SK-N-SH treated with all-trans-retinoic acid at 6 μM for 48 hours (cell line): ENCODE data around the gene DDX10.
A peak's percentile ranks its signal among the peaks of the same experiment; 100 is the strongest.

Source experiments
- ATAC-seq: fragments of 200-7000 bp; cut with Tn5 transposase; 3 replicates; pipeline ENCODE4 v1.9.1; 2020; ENCODE audit warnings: mild to moderate bottlenecking, moderate library complexity
- ARNTL ChIP-seq: fragments of 450-650 bp; formaldehyde crosslinking; IDR thresholded peaks from 2 replicates; pipeline ENCODE4 v1.5.0; 2020; ENCODE audit warnings: low read depth, mild to moderate bottlenecking, moderate library complexity, borderline replicate concordance
- BACH2 ChIP-seq: fragments of 250-450 bp; sonication (Bioruptor Pico); IDR thresholded peaks from 2 replicates; pipeline ENCODE4 v1.9.0; 2021; ENCODE audit warnings: mild to moderate bottlenecking, borderline replicate concordance
- CSDC2 ChIP-seq: fragments of 250-450 bp; sonication (Bioruptor Pico); IDR thresholded peaks from 2 replicates; pipeline ENCODE4 v1.5.0; 2020; ENCODE audit warnings: mild to moderate bottlenecking, moderate library complexity
- ESRRG ChIP-seq: fragments of 250-450 bp; sonication (Bioruptor Pico); IDR thresholded peaks from 2 replicates; pipeline ENCODE4 v1.6.1; 2021; ENCODE audit warnings: mild to moderate bottlenecking
- ISL1 ChIP-seq: fragments of 250-450 bp; sonication (Bioruptor Pico); IDR thresholded peaks from 2 replicates; pipeline ENCODE4 v2.1.2; 2022; ENCODE audit warnings: mild to moderate bottlenecking, moderate library complexity
- OSR1 ChIP-seq: fragments of 250-450 bp; sonication (Bioruptor Pico); IDR thresholded peaks from 2 replicates; pipeline ENCODE4 v1.8.0; 2022; ENCODE audit warnings: moderate library complexity, mild to moderate bottlenecking, inconsistent platforms
- PPARA ChIP-seq: fragments of 250-450 bp; sonication (Bioruptor Pico); IDR thresholded peaks from 2 replicates; pipeline ENCODE4 v1.5.0; 2020; ENCODE audit warnings: mild to moderate bottlenecking, borderline replicate concordance
- RARB ChIP-seq: fragments of 250-450 bp; sonication (Bioruptor Pico); IDR thresholded peaks from 2 replicates; pipeline ENCODE4 v1.8.0; 2021; ENCODE audit warnings: mild to moderate bottlenecking, moderate library complexity
- SNAI2 ChIP-seq: fragments of 250-450 bp; sonication (Bioruptor Pico); IDR thresholded peaks from 2 replicates; pipeline ENCODE4 v1.5.0; 2020; ENCODE audit warnings: mild to moderate bottlenecking, moderate library complexity
- TCF4 ChIP-seq: fragments of 250-450 bp; sonication (Bioruptor Pico); IDR thresholded peaks from 2 replicates; pipeline ENCODE4 v1.8.0; 2021; ENCODE audit warnings: mild to moderate bottlenecking, moderate library complexity, borderline replicate concordance
- ZC3H10 ChIP-seq: fragments of 250-450 bp; sonication (Bioruptor Pico); IDR thresholded peaks from 2 replicates; pipeline ENCODE4 v1.5.1; 2021; ENCODE audit warnings: mild to moderate bottlenecking, moderate library complexity
- ZFP3 ChIP-seq: fragments of 250-450 bp; sonication (Bioruptor Pico); IDR thresholded peaks from 2 replicates; pipeline ENCODE4 v1.5.0; 2020; ENCODE audit warnings: mild to moderate bottlenecking, moderate library complexity
- ZNF565 ChIP-seq: fragments of 450-650 bp; formaldehyde crosslinking; conservative IDR thresholded peaks from 2 replicates; pipeline ENCODE4 v1.5.0; 2020; ENCODE audit warnings: low read depth, mild to moderate bottlenecking, moderate library complexity
- ZNF70 ChIP-seq: fragments of 450-650 bp; formaldehyde crosslinking; IDR thresholded peaks from 2 replicates; pipeline ENCODE4 v1.5.0; 2020; ENCODE audit warnings: mild to moderate bottlenecking, moderate library complexity
- ZNF8 ChIP-seq: fragments of 450-650 bp; formaldehyde crosslinking; IDR thresholded peaks from 2 replicates; pipeline ENCODE4 v1.5.0; 2020; ENCODE audit warnings: mild to moderate bottlenecking, moderate library complexity
- TF ChIP-seq, protein P1 (sequence below): fragments of 250-450 bp; sonication (Bioruptor Pico); IDR thresholded peaks from 2 replicates; pipeline ENCODE4 v1.5.1; 2021; ENCODE audit warnings: mild to moderate bottlenecking, moderate library complexity
- TF ChIP-seq, protein P2 (sequence below): fragments of 250-450 bp; sonication (Bioruptor Pico); IDR thresholded peaks from 2 replicates; pipeline ENCODE4 v1.8.0; 2020; ENCODE audit warnings: mild to moderate bottlenecking, moderate library complexity, borderline replicate concordance
- TF ChIP-seq, protein P3 (sequence below): fragments of 250-450 bp; sonication (Bioruptor Pico); IDR thresholded peaks from 2 replicates; pipeline ENCODE4 v1.8.0; 2021; ENCODE audit warnings: low read depth, mild to moderate bottlenecking, moderate library complexity, borderline replicate concordance
- TF ChIP-seq, protein P4 (sequence below): fragments of 250-450 bp; sonication (Bioruptor Pico); IDR thresholded peaks from 2 replicates; pipeline ENCODE4 v1.5.0; 2020; ENCODE audit warnings: mild to moderate bottlenecking, moderate library complexity

DDX10 gene

DNA sequence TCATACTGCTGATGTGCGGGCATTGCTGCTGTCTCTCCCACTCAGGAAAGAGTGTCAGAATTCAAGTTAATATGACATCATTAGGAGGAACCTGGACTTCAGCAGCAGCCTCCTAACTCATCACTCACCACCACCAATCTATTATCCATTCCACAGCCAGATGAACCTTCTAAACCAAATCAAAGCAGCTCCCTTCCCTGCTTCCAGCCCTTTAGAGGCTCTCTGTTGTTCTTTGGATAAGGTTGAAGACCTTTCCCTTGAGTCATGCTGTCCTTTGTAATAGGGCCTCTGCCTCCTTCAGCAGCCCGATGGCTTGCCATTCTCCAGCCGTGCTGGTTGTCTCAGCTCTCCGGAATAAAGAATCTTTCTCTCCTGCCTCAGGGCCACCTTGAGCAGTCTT, 301.3 kb downstream of the DDX10 start (continued):
- no peak for TF ChIP-seq SNAI2 (CRISPR knock-in tag)
- no peak for TF ChIP-seq BACH2 (CRISPR knock-in tag)
- TF ChIP-seq ZC3H10 (CRISPR knock-in tag) = no peak
- TF ChIP-seq ISL1 (CRISPR knock-in tag) = no peak
- no peak for TF ChIP-seq ESRRG
- TF ChIP-seq CSDC2 = no peak

DNA sequence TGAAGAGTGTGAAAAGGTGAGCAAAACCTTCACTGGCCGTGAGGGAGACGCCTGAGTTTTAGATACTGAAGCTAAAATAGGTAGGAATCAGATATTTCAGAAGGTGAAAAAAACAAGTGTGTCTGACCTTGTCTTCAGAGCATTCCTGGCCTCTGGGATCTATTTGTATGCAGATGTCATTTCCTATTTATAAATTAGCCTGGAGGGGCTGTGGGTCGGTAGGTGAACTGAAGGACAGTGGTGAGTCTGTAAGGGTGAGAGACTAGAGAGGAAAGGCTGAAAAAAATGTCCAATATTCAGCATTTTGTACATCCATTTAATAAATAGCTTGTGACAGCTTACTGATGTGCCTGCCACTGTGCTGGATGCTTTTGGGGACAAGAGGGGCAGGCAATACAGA, 302.1 kb downstream of the DDX10 start:
- TF ChIP-seq PPARA (CRISPR knock-in tag) = no peak
- TF ChIP-seq CSDC2 = no peak
- no peak for TF ChIP-seq ZNF8 (CRISPR knock-in tag)
- TF ChIP-seq ISL1 (CRISPR knock-in tag) = no peak
- no peak for TF ChIP-seq ESRRG
- TF ChIP-seq BACH2 (CRISPR knock-in tag) = no peak
- TF ChIP-seq RARB = no peak
- TF ChIP-seq, protein P1, sequence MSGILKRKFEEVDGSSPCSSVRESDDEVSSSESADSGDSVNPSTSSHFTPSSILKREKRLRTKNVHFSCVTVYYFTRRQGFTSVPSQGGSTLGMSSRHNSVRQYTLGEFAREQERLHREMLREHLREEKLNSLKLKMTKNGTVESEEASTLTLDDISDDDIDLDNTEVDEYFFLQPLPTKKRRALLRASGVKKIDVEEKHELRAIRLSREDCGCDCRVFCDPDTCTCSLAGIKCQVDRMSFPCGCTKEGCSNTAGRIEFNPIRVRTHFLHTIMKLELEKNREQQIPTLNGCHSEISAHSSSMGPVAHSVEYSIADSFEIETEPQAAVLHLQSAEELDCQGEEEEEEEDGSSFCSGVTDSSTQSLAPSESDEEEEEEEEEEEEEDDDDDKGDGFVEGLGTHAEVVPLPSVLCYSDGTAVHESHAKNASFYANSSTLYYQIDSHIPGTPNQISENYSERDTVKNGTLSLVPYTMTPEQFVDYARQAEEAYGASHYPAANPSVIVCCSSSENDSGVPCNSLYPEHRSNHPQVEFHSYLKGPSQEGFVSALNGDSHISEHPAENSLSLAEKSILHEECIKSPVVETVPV (CRISPR knock-in tag) = no peak
- no peak for TF ChIP-seq OSR1 (CRISPR knock-in tag)
- no peak for TF ChIP-seq ZFP3
- TF ChIP-seq, protein P2, sequence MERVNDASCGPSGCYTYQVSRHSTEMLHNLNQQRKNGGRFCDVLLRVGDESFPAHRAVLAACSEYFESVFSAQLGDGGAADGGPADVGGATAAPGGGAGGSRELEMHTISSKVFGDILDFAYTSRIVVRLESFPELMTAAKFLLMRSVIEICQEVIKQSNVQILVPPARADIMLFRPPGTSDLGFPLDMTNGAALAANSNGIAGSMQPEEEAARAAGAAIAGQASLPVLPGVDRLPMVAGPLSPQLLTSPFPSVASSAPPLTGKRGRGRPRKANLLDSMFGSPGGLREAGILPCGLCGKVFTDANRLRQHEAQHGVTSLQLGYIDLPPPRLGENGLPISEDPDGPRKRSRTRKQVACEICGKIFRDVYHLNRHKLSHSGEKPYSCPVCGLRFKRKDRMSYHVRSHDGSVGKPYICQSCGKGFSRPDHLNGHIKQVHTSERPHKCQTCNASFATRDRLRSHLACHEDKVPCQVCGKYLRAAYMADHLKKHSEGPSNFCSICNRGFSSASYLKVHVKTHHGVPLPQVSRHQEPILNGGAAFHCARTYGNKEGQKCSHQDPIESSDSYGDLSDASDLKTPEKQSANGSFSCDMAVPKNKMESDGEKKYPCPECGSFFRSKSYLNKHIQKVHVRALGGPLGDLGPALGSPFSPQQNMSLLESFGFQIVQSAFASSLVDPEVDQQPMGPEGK (CRISPR knock-in tag) = no peak
- no peak for TF ChIP-seq ZNF565 (CRISPR knock-in tag)
- TF ChIP-seq ZC3H10 (CRISPR knock-in tag) = no peak
- TF ChIP-seq ARNTL (CRISPR knock-in tag) = no peak
- TF ChIP-seq ZNF70 (CRISPR knock-in tag) = no peak
- TF ChIP-seq TCF4 (CRISPR knock-in tag) = no peak
- TF ChIP-seq, all 23 proteins: peak for 0
- peak; percentile 22 for ATAC-seq

DNA sequence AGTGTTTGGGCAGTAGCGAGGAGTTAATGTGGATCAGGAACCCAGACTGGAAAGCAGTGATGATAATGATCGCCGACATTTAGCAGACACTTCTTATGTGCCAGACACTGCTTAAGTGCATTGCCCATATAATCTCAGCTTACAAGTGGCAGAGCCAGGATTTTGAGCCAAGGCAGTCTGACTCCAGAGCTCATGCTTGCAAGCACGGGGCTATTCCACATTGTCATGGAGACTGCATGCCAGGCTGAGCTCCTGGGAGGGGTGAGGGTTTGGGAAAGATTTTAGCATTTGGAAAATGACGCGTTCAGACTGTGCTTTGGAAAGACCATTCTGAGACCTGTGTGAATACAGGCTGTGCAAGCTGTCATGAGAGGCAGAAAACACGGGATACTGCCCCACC, 302.7 kb downstream of the DDX10 start:
- ATAC-seq = peak; percentile 97

DNA sequence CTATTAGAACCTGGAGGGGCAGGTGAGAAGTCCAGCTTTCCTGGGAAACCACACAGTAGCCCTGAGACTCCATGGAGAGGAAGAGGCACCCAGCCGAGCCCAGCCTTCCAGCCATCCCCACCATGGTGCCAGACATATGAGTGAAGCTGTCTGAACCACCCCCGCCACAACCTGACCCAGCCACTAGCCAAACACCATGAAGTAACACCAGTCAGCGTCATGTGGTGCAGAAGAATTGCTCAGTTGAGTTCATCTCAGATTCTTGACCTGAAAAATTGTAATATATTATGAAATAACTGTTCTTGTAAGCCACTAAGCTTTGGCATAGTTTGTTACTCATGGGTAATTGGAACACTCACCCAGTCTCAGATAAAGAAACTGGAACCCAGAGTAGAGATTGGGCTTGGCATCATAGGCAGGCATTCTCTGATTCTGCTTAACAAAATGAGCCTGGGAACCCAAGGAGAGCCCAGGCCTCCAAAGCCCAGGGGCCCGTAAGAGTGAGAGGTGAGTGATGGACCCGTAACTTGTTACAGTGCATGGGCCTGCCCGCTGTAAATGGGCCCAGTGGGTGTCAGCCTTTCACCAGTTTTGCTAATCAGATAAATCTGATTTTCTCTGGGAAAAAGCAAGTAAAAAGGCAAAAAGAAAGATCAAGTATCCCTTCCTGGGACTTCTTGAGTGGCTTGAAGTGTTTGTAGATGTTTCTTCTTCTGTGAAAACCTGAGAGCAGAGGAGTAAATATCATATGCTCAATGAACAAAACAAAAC, 305.5 kb downstream of the DDX10 start:
- no peak for ATAC-seq
- TF ChIP-seq, protein P3, sequence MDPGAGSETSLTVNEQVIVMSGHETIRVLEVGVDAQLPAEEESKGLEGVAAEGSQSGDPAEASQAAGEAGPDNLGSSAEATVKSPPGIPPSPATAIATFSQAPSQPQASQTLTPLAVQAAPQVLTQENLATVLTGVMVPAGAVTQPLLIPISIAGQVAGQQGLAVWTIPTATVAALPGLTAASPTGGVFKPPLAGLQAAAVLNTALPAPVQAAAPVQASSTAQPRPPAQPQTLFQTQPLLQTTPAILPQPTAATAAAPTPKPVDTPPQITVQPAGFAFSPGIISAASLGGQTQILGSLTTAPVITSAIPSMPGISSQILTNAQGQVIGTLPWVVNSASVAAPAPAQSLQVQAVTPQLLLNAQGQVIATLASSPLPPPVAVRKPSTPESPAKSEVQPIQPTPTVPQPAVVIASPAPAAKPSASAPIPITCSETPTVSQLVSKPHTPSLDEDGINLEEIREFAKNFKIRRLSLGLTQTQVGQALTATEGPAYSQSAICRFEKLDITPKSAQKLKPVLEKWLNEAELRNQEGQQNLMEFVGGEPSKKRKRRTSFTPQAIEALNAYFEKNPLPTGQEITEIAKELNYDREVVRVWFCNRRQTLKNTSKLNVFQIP (CRISPR knock-in tag) = no peak
- TF ChIP-seq ZNF70 (CRISPR knock-in tag) = no peak
- TF ChIP-seq, protein P1 (CRISPR knock-in tag) = no peak

More for the DNA sequence above, 302.7 kb downstream of the DDX10 start:
- TF ChIP-seq, protein P4, sequence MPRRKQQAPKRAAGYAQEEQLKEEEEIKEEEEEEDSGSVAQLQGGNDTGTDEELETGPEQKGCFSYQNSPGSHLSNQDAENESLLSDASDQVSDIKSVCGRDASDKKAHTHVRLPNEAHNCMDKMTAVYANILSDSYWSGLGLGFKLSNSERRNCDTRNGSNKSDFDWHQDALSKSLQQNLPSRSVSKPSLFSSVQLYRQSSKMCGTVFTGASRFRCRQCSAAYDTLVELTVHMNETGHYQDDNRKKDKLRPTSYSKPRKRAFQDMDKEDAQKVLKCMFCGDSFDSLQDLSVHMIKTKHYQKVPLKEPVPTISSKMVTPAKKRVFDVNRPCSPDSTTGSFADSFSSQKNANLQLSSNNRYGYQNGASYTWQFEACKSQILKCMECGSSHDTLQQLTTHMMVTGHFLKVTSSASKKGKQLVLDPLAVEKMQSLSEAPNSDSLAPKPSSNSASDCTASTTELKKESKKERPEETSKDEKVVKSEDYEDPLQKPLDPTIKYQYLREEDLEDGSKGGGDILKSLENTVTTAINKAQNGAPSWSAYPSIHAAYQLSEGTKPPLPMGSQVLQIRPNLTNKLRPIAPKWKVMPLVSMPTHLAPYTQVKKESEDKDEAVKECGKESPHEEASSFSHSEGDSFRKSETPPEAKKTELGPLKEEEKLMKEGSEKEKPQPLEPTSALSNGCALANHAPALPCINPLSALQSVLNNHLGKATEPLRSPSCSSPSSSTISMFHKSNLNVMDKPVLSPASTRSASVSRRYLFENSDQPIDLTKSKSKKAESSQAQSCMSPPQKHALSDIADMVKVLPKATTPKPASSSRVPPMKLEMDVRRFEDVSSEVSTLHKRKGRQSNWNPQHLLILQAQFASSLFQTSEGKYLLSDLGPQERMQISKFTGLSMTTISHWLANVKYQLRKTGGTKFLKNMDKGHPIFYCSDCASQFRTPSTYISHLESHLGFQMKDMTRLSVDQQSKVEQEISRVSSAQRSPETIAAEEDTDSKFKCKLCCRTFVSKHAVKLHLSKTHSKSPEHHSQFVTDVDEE (CRISPR knock-in tag) = peak; percentile 59; the same call in 1 of the 2 replicates
- no peak for TF ChIP-seq ESRRG
- TF ChIP-seq TCF4 (CRISPR knock-in tag) = peak; percentile 79; the same call in 1 of the 2 replicates
- peak; percentile 90 for TF ChIP-seq ISL1 (CRISPR knock-in tag)
